HepG2 (cell line): ENCODE measurements around the gene UBAP2L. TPM values are rescaled to one million over a fixed set of nuclear protein-coding genes. Genes with fewer than 3 reads are reported as not detected.

Experiments used
- ATF6 ChIP-seq: sonication (generic); formaldehyde crosslinking; conservative IDR thresholded peaks from 2 replicates; pipeline ENCODE4 v1.4.0; 2020; ENCODE audit warnings: missing genetic modification reagents
- CENPT ChIP-seq: sonication (generic); formaldehyde crosslinking; IDR thresholded peaks from 2 replicates; pipeline ENCODE4 v1.8.0; 2022; ENCODE audit warnings: low read depth, mild to moderate bottlenecking, moderate library complexity, missing genetic modification reagents
- CHD2 ChIP-seq: IDR thresholded peaks from 2 replicates; pipeline ENCODE4 v1.6.1; 2011; ENCODE audit warnings: low read depth, low read length, improper control_type of control experiment
- CTCF ChIP-seq: sonication (generic); formaldehyde crosslinking; IDR thresholded peaks from 2 replicates; pipeline ENCODE4 v1.5.0; 2020; ENCODE audit warnings: mild to moderate bottlenecking, missing genetic modification reagents, moderate library complexity
- ERF ChIP-seq: IDR thresholded peaks from 2 replicates; pipeline ENCODE4 v1.6.1; 2018; ENCODE audit warnings: missing biosample characterization, missing genetic modification reagents
- GFI1 ChIP-seq: sonication (generic); formaldehyde crosslinking; IDR thresholded peaks from 2 replicates; pipeline ENCODE4 v1.5.0; 2020; ENCODE audit warnings: missing genetic modification reagents, mild to moderate bottlenecking, borderline replicate concordance
- GTF2F1 ChIP-seq: fragments of 150-350 bp; IDR thresholded peaks from 2 replicates; pipeline ENCODE4 v1.6.1; 2014; ENCODE audit warnings: low read length
- HMG20B ChIP-seq: conservative IDR thresholded peaks from 2 replicates; pipeline ENCODE4 v1.6.1; 2016; ENCODE audit warnings: missing genetic modification reagents, missing compliant biosample characterization
- IKZF5 ChIP-seq: IDR thresholded peaks from 2 replicates; pipeline ENCODE4 v1.6.1; 2018; ENCODE audit warnings: missing genetic modification reagents, mild to moderate bottlenecking, missing compliant biosample characterization
- KLF16 ChIP-seq, 2 experiments: sonication (generic) in 1 of 2; formaldehyde crosslinking in 1 of 2; IDR thresholded peaks; 2 replicates each; pipeline versions ENCODE4 v1.6.1 to v1.8.0; 2016 to 2023; ENCODE audit warnings: missing genetic modification reagents in 2 of 2, missing compliant biosample characterization in 1 of 2
- MLX ChIP-seq: IDR thresholded peaks from 2 replicates; pipeline ENCODE4 v1.6.1; 2016
- PAF1 ChIP-seq: IDR thresholded peaks from 2 replicates; pipeline ENCODE4 v1.6.1; 2016; ENCODE audit warnings: missing genetic modification reagents, missing compliant biosample characterization
- SP1 ChIP-seq, 2 experiments: fragments of 450-650 bp in 1 of 2; sonication (generic) in 1 of 2; formaldehyde crosslinking in 1 of 2; IDR thresholded peaks; 2 replicates each; pipeline versions ENCODE4 v1.4.0 to v1.6.1; 2016 to 2020; ENCODE audit warnings: missing genetic modification reagents in 1 of 2
- SP5 ChIP-seq: IDR thresholded peaks from 2 replicates; pipeline ENCODE4 v1.6.1; 2016; ENCODE audit warnings: low read depth, borderline replicate concordance
- SRY ChIP-seq: sonication (generic); formaldehyde crosslinking; IDR thresholded peaks from 2 replicates; pipeline ENCODE4 v1.8.0; 2022; ENCODE audit warnings: mild to moderate bottlenecking, missing genetic modification reagents
- YEATS4 ChIP-seq: sonication (generic); formaldehyde crosslinking; IDR thresholded peaks from 2 replicates; pipeline ENCODE4 v1.4.0; 2020; ENCODE audit warnings: missing genetic modification reagents, borderline replicate concordance
- ZBTB49 ChIP-seq: sonication (generic); formaldehyde crosslinking; IDR thresholded peaks from 2 replicates; pipeline ENCODE4 v1.4.0; 2020; ENCODE audit warnings: missing genetic modification reagents, borderline replicate concordance
- ZBTB7A ChIP-seq: sonication (generic); formaldehyde crosslinking; IDR thresholded peaks from 2 replicates; pipeline ENCODE4 v1.8.0; 2022; ENCODE audit warnings: mild to moderate bottlenecking, missing genetic modification reagents
- ZBTB7B ChIP-seq: sonication (generic); formaldehyde crosslinking; IDR thresholded peaks from 2 replicates; pipeline ENCODE4 v1.4.0; 2020; ENCODE audit warnings: missing genetic modification reagents
- ZNF160 ChIP-seq: sonication (generic); formaldehyde crosslinking; IDR thresholded peaks from 2 replicates; pipeline ENCODE4 v1.8.0; 2022; ENCODE audit warnings: mild to moderate bottlenecking, inconsistent platforms, missing genetic modification reagents
- ZNF335 ChIP-seq: sonication (generic); formaldehyde crosslinking; IDR thresholded peaks from 2 replicates; pipeline ENCODE4 v1.4.0; 2020; ENCODE audit warnings: missing genetic modification reagents
- ZNF33B ChIP-seq: sonication (generic); formaldehyde crosslinking; IDR thresholded peaks from 2 replicates; pipeline ENCODE4 v1.5.1; 2020; ENCODE audit warnings: mild to moderate bottlenecking, missing genetic modification reagents
- polyA plus RNA-seq, 8 experiments: library from polyadenylated mRNA; depleted of rRNA in 3 of 8; stranded (reverse) in 7 of 8; unstranded in 1 of 8; fragments of >200 nt; fragmentation: Illumina TruSeq in 4 of 8; extraction: Trizol in 4 of 8; gene quantifications; 2 replicates each; pipeline versions ENCODE4 v1.2.1 to v1.2.3, GENCODE V29; 2011 to 2016; ENCODE audit warnings: low read depth in 4 of 8, missing spikeins in 1 of 8, mixed read lengths in 1 of 8; ENCODE audit not compliant: insufficient read depth in 1 of 8
- total RNA-seq, 5 experiments: library from RNA; depleted of rRNA; stranded (reverse); fragments of >200 nt; fragmentation: Illumina TruSeq; extraction: Trizol; gene quantifications; 2 replicates each; pipeline ENCODE4 v1.2.3, GENCODE V29; 2016; ENCODE audit warnings: low read depth in 1 of 5

Gene UBAP2L
- total and polyA plus RNA-seq, 2 of the 13 experiments (the other 11 are each of a cell fraction or from before 2014, with no cell fraction given), result 74.2 to 159 TPM

- no peak for TF ChIP-seq SP1 (IDR thresholded peaks at IDR 0.05)
- peak; percentile 85 for TF ChIP-seq SP1 (CRISPR knock-in tag; IDR thresholded peaks at IDR 0.05)
- peak; percentile 93 for TF ChIP-seq ERF (CRISPR knock-in tag)
- TF ChIP-seq GFI1, result no peak
- peak; percentile 46; the same call in 1 of the 2 replicates for TF ChIP-seq MLX (CRISPR knock-in tag)
- TF ChIP-seq ZBTB7A, result peak; percentile 46; the same call in 1 of the 2 replicates
- TF ChIP-seq ATF6, result no peak
- TF ChIP-seq CENPT (CRISPR knock-in tag), result peak; percentile 67; the same call in 1 of the 2 replicates
- no peak for TF ChIP-seq CHD2
- TF ChIP-seq ZNF33B (CRISPR knock-in tag), result no peak
- peak; percentile 67; the same call in 1 of the 2 replicates for TF ChIP-seq SRY (CRISPR knock-in tag)
- no peak for TF ChIP-seq ZBTB49
- TF ChIP-seq IKZF5 (CRISPR knock-in tag), result peak; percentile 88
- no peak for TF ChIP-seq GTF2F1
- TF ChIP-seq CTCF (CRISPR knock-in tag), result peak; percentile 36
- peak; percentile 79; the same call in 1 of the 2 replicates for TF ChIP-seq ZBTB7B (CRISPR knock-in tag)
- peak; percentile 75 for TF ChIP-seq SP5 (CRISPR knock-in tag)
- TF ChIP-seq ZNF335 (CRISPR knock-in tag), result peak; percentile 89
- no peak for TF ChIP-seq PAF1 (CRISPR knock-in tag)
- TF ChIP-seq ZNF160, result 0 out of 2 replicates have a peak, but pooled peaks have one; percentile 29
- peak; percentile 93 to 97; a peak in 3 of 4 replicates for TF ChIP-seq KLF16 (CRISPR knock-in tag; IDR thresholded peaks at IDR 0.05)
- TF ChIP-seq YEATS4 (CRISPR knock-in tag), result peak; percentile 87
- no peak; the same call in 1 of the 2 replicates for TF ChIP-seq HMG20B (CRISPR knock-in tag)
These were observed 37.5 kb upstream of the UBAP2L start (continued) for GRCh38 chr1:154183046-154183915.
